Posterior vena cava (tissue), 2 donors: ENCODE results near the gene KCTD20. TPM values are rescaled to one million over a fixed set of nuclear protein-coding genes. Genes with fewer than 3 reads are reported as not detected.
"Not testable (repeated sequence)": the region's sequence is repeated elsewhere in the genome, so short reads cannot be mapped to it uniquely, and the experiment has no call there.

ENCODE experiments used
- DNase-seq: peaks from one replicate; pipeline ENCODE4 v3.0.0-alpha.2; 2020; ENCODE audit warnings: low spot score
- intact Hi-C, 2 donors: fragments of 100-400 bp; cut with DNase I; formaldehyde crosslinking; loops; one replicate each; pipeline versions ENCODE4 v1.14.1 to v1.14.2; 2022 to 2023
- long read RNA-seq, 2 donors: library from polyadenylated mRNA; unstranded; transcript quantifications; one replicate each; pipeline ENCODE4 v2.0.0, GENCODE V29; 2020 to 2021
- total RNA-seq, 2 donors: library from RNA; stranded (reverse); fragmentation: NEBNext Ultra II Directional; extraction: Animal tissue kit (Norgen Biotek cat#: 25700); gene quantifications; one replicate each; pipeline ENCODE4 v1.2.1, GENCODE V29; 2021
- donor health status: DM: yes; HTN: yes; CAD: no.
- donor health status: DM: yes; HTN: yes; CAD: no.

KCTD20 gene
- total RNA-seq: 10 to 100 TPM; 52.6 to 54.3 TPM
- long read RNA-seq, donor 1, full-length matches to known transcripts: 12 of 26 reads
- long read RNA-seq, donor 1, partial matches to known transcripts: 8 of 26 reads
- long read RNA-seq, donor 1, other reads (novel, unspliced or antisense): 6 of 26 reads
- long read RNA-seq, donor 2, full-length matches to known transcripts: 3 of 12 reads
- long read RNA-seq, donor 2, partial matches to known transcripts: 1 of 12 reads
- long read RNA-seq, donor 2, other reads (novel, unspliced or antisense): 8 of 12 reads

- peak; percentile 96 for DNase-seq
- intact Hi-C loops: no loop called here
Observed at GRCh38 chr6:36442671-36443470, at the start of gene KCTD20, which contains the start of gene PXT1. KCTD20 (plus strand) TSS chr6:36443000; CDS start chr6:36470098, 27,098 bp downstream. PXT1 (minus strand) TSS chr6:36442854; CDS start chr6:36426082, 16,772 bp downstream.

- intact Hi-C loops: no loop called here
- DNase-seq: no peak
Observed at GRCh38 chr6:36399970-36400369, 42.8 kb upstream of the KCTD20 start.

GRCh38 chr6:36402481-36402880 lies 40.3 kb upstream of the KCTD20 start:
- DNase-seq: no peak
- intact Hi-C loops: no loop called here

- DNase-seq: no peak
- intact Hi-C loops: no loop called here
Observed at GRCh38 chr6:36404164-36404563, 38.6 kb upstream of the KCTD20 start.

- intact Hi-C loops: loop anchor here in 1 of 2 donors (2.0 kb wide), 1 partner anchor 591 kb away; no protein-coding TSS in a partner anchor
- DNase-seq: not testable (repeated sequence)
Observed at GRCh38 chr6:36409718-36410117, 33.1 kb upstream of the KCTD20 start.

GRCh38 chr6:36413489-36414480 lies 29.0 kb upstream of the KCTD20 start:
- no peak for DNase-seq
- intact Hi-C loops: no loop called here

- DNase-seq: no peak
- intact Hi-C loops: no loop called here
Observed at GRCh38 chr6:36414481-36414880, 28.3 kb upstream of the KCTD20 start.

GRCh38 chr6:36418558-36418957 lies 24.2 kb upstream of the KCTD20 start:
- intact Hi-C loops: no loop called here
- no peak for DNase-seq

- intact Hi-C loops: no loop called here
Observed at GRCh38 chr6:36419310-36419709, 23.5 kb upstream of the KCTD20 start.

GRCh38 chr6:36422714-36423100 lies 20.1 kb upstream of the KCTD20 start:
- DNase-seq: no peak
- intact Hi-C loops: no loop called here

More at GRCh38 chr6:36419310-36419709, 23.5 kb upstream of the KCTD20 start:
- DNase-seq: no peak

- intact Hi-C loops: no loop called here
- peak; percentile 100 for DNase-seq
Observed at GRCh38 chr6:36423101-36423824, 19.5 kb upstream of the KCTD20 start.

- no peak for DNase-seq
- intact Hi-C loops: no loop called here
Observed at GRCh38 chr6:36426622-36427021, 16.2 kb upstream of the KCTD20 start.

- intact Hi-C loops: no loop called here
- no peak for DNase-seq
Observed at GRCh38 chr6:36428911-36429310, 13.9 kb upstream of the KCTD20 start.

GRCh38 chr6:36430351-36430750 lies 12.4 kb upstream of the KCTD20 start:
- intact Hi-C loops: no loop called here

GRCh38 chr6:36431197-36431596 lies 11.6 kb upstream of the KCTD20 start:
- DNase-seq: no peak

More at GRCh38 chr6:36430351-36430750, 12.4 kb upstream of the KCTD20 start:
- no peak for DNase-seq

GRCh38 chr6:36432151-36432671 lies 10.6 kb upstream of the KCTD20 start:
- no peak for DNase-seq
- intact Hi-C loops: no loop called here

More at GRCh38 chr6:36431197-36431596, 11.6 kb upstream of the KCTD20 start:
- intact Hi-C loops: no loop called here

GRCh38 chr6:36436466-36436865 lies 6.3 kb upstream of the KCTD20 start:
- no peak for DNase-seq
- intact Hi-C loops: no loop called here

GRCh38 chr6:36441307-36441894 lies 1.4 kb upstream of the KCTD20 start:
- intact Hi-C loops: no loop called here
- DNase-seq: peak; percentile 98
